Loucy (cell line): ENCODE measurements around the gene ZNF648.

Experiments
- H2AFZ ChIP-seq: fragments of 200-600 bp; sonication (generic); 2 replicates; pipeline ENCODE4 v1.6.0; 2016; ENCODE audit warnings: antibody characterized with exemption, mild to moderate bottlenecking, low read length, moderate library complexity
- H3F3A ChIP-seq: fragments of 200-600 bp; 2 replicates; pipeline ENCODE4 v1.6.0; 2016; ENCODE audit warnings: antibody characterized with exemption, low read depth, mild to moderate bottlenecking
- H3K27me3 ChIP-seq: fragments of 200-600 bp; sonication (generic); 2 replicates; pipeline ENCODE4 v1.6.1; 2014; ENCODE audit warnings: low read length, mild to moderate bottlenecking; ENCODE audit not compliant: insufficient read depth, poor library complexity, severe bottlenecking
- H3K36me3 ChIP-seq: fragments of 200-600 bp; sonication (generic); 2 replicates; pipeline ENCODE4 v1.6.1; 2016; ENCODE audit warnings: low read length; ENCODE audit not compliant: insufficient read depth
- H3K4me1 ChIP-seq: fragments of 200-600 bp; sonication (generic); 2 replicates; pipeline ENCODE4 v1.5.1; 2014; ENCODE audit warnings: low read length, mild to moderate bottlenecking; ENCODE audit not compliant: insufficient read depth, poor library complexity, severe bottlenecking
- H3K4me2 ChIP-seq: fragments of 200-600 bp; sonication (generic); 2 replicates; pipeline ENCODE4 v1.6.0; 2014; ENCODE audit warnings: antibody characterized with exemption, low read length, low read depth, mild to moderate bottlenecking; ENCODE audit not compliant: poor library complexity, severe bottlenecking
- H3K4me3 ChIP-seq: fragments of 200-600 bp; sonication (generic); 2 replicates; pipeline ENCODE4 v1.5.1; 2014; ENCODE audit warnings: low read length, mild to moderate bottlenecking, mixed read lengths; ENCODE audit not compliant: poor library complexity, severe bottlenecking
- H3K79me2 ChIP-seq: fragments of 200-600 bp; sonication (generic); 2 replicates; pipeline ENCODE4 v1.6.1; 2014; ENCODE audit warnings: low read length; ENCODE audit not compliant: insufficient read depth
- H3K9ac ChIP-seq: fragments of 200-600 bp; sonication (generic); 2 replicates; pipeline ENCODE4 v1.6.0; 2014; ENCODE audit warnings: mild to moderate bottlenecking, low read depth, low read length, moderate library complexity; ENCODE audit not compliant: poor library complexity, severe bottlenecking
- H3K9me2 ChIP-seq: fragments of 200-600 bp; sonication (generic); replicated peaks from 2 replicates; pipeline ENCODE4 v1.6.1; 2016; ENCODE audit warnings: low read depth, low read length, mixed read lengths
- H3K9me3 ChIP-seq: fragments of 200-600 bp; sonication (generic); 2 replicates; pipeline ENCODE4 v1.6.1; 2014; ENCODE audit warnings: mild to moderate bottlenecking, antibody characterized with exemption, low read length, low read depth; ENCODE audit not compliant: insufficient read depth
- H4K20me1 ChIP-seq: fragments of 200-600 bp; sonication (generic); 2 replicates; pipeline ENCODE4 v1.6.0; 2014; ENCODE audit warnings: antibody characterized with exemption, low read length, mild to moderate bottlenecking; ENCODE audit not compliant: insufficient read depth, poor library complexity, severe bottlenecking
- CTCF ChIP-seq: fragments of 200-600 bp; sonication (generic); conservative IDR thresholded peaks from 2 replicates; pipeline ENCODE4 v1.5.1; 2014; ENCODE audit warnings: mild to moderate bottlenecking, antibody characterized with exemption, low read length
- EZH2phosphoT487 ChIP-seq: fragments of 200-600 bp; IDR thresholded peaks from 2 replicates; pipeline ENCODE4 v1.6.1; 2018; ENCODE audit warnings: antibody characterized with exemption, mild to moderate bottlenecking, moderate library complexity, borderline replicate concordance

The ZNF648 gene

GRCh38 chr1:182035097-182035770 is 26.3 kb downstream of the ZNF648 start:
- no peak overlapping the region for H3K9ac ChIP-seq
- peaks cover 11% of the 10 kb centered on the region for H3K4me1 ChIP-seq
- no peaks in the 10 kb centered on the region for H3K27me3 ChIP-seq
- peaks cover 5% of the 10 kb centered on the region; the same call in 1 of the 2 replicates for H3F3A ChIP-seq
- H3K4me2 ChIP-seq: peak overlapping the region; percentile 27
- H3K4me3 ChIP-seq: no peak overlapping the region
- H3K9me2 ChIP-seq: no peaks in the 10 kb centered on the region
- peak; percentile 72 for TF ChIP-seq CTCF
- no peak for TF ChIP-seq EZH2phosphoT487
- no peaks in the 10 kb centered on the region for H3K36me3 ChIP-seq
- no peaks in the 10 kb centered on the region for H3K79me2 ChIP-seq
- no peaks in the 10 kb centered on the region for H3K9me3 ChIP-seq
- H4K20me1 ChIP-seq: no peaks in the 10 kb centered on the region
- peak overlapping the region; percentile 74 for H2AFZ ChIP-seq

- no peaks in the 10 kb centered on the region for H4K20me1 ChIP-seq
- no peak overlapping the region for H3K4me3 ChIP-seq
- no peaks in the 10 kb centered on the region for H3K36me3 ChIP-seq
- H2AFZ ChIP-seq: no peak overlapping the region
- no peak overlapping the region for H3K4me2 ChIP-seq
- peaks cover 19% of the 10 kb centered on the region for H3K4me1 ChIP-seq
- no peak for TF ChIP-seq CTCF
- no peak for TF ChIP-seq EZH2phosphoT487
- peaks cover 3% of the 10 kb centered on the region; the same call in 1 of the 2 replicates for H3F3A ChIP-seq
- H3K9me3 ChIP-seq: no peaks in the 10 kb centered on the region
- no peaks in the 10 kb centered on the region for H3K27me3 ChIP-seq
- peaks cover 9% of the 10 kb centered on the region for H3K79me2 ChIP-seq
- H3K9me2 ChIP-seq: no peaks in the 10 kb centered on the region
- H3K9ac ChIP-seq: no peak overlapping the region
These were observed 29.3 kb downstream of the ZNF648 start for GRCh38 chr1:182032251-182032650.

GRCh38 chr1:182029379-182030331 is 31.9 kb downstream of the ZNF648 start:
- H3K4me3 ChIP-seq: peak overlapping the region; percentile 89
- TF ChIP-seq CTCF (peak; percentile 25), EZH2phosphoT487 (no peak)
- H3K79me2 ChIP-seq: peaks cover 9% of the 10 kb centered on the region
- H3K36me3 ChIP-seq: no peaks in the 10 kb centered on the region
- H3K4me2 ChIP-seq: peak overlapping the region; percentile 95
- H4K20me1 ChIP-seq: no peaks in the 10 kb centered on the region
- peaks cover 3% of the 10 kb centered on the region; the same call in 1 of the 2 replicates for H3F3A ChIP-seq
- no peaks in the 10 kb centered on the region for H3K27me3 ChIP-seq
- H3K9ac ChIP-seq: peak overlapping the region; percentile 83
- no peaks in the 10 kb centered on the region for H3K9me2 ChIP-seq
- H3K4me1 ChIP-seq: peaks cover 13% of the 10 kb centered on the region
- no peaks in the 10 kb centered on the region for H3K9me3 ChIP-seq
- peak overlapping the region; percentile 96 for H2AFZ ChIP-seq
